Muscle of leg (tissue), 11 donors: ENCODE results near the gene UROC1. TPM values are rescaled to one million over a fixed set of nuclear protein-coding genes. Genes with fewer than 3 reads are reported as not detected.

Experiments
- DNase-seq: peaks from one replicate; pipeline ENCODE4 v3.0.0; 2013
- H3K27ac ChIP-seq: one replicate; pipeline ENCODE4 v1.5.1; 2013; ENCODE audit warnings: mild to moderate bottlenecking, low read length, control low read depth
- H3K27me3 ChIP-seq: one replicate; pipeline ENCODE4 v1.6.1; 2013; ENCODE audit warnings: low read length; ENCODE audit not compliant: control insufficient read depth, insufficient read depth
- H3K36me3 ChIP-seq: one replicate; pipeline ENCODE4 v1.6.1; 2013; ENCODE audit warnings: low read length; ENCODE audit not compliant: control insufficient read depth, insufficient read depth
- H3K4me1 ChIP-seq: one replicate; pipeline ENCODE4 v1.6.1; 2013; ENCODE audit warnings: low read length; ENCODE audit not compliant: control insufficient read depth, insufficient read depth
- H3K4me3 ChIP-seq: one replicate; pipeline ENCODE4 v1.5.1; 2013; ENCODE audit warnings: low read length, control low read depth
- H3K9me3 ChIP-seq: replicated peaks from 2 replicates; pipeline ENCODE4 v1.6.1; 2013; ENCODE audit warnings: low read depth, low read length; ENCODE audit not compliant: control insufficient read depth
- WGBS: methylation state at CpG from one replicate; pipeline ENCODE4 v1.1.5; 2013; ENCODE audit warnings: missing lambda C conversion rate; ENCODE audit not compliant: insufficient coverage; 5-methylcytosine and 5-hydroxymethylcytosine counted together
- polyA plus RNA-seq, 8 donors: library from polyadenylated mRNA; unstranded; fragments of 120-200 nt; gene quantifications; one replicate each; pipeline versions ENCODE4 v1.2.1 to v1.2.3, GENCODE V29; 2013; ENCODE audit warnings: inconsistent platforms in 1 of 8, low replicate concordance in 1 of 8; ENCODE audit not compliant: insufficient read length in 8 of 8, insufficient read depth in 1 of 8
- total RNA-seq: library from RNA; stranded (reverse); fragments of 120-200 nt; gene quantifications from one replicate; pipeline ENCODE4 v1.2.4, GENCODE V29; 2013

UROC1 gene
- total and polyA plus RNA-seq, 9 donors: 0.04 to 0.15 (median 0.09) TPM; not detected in 3

DNA sequence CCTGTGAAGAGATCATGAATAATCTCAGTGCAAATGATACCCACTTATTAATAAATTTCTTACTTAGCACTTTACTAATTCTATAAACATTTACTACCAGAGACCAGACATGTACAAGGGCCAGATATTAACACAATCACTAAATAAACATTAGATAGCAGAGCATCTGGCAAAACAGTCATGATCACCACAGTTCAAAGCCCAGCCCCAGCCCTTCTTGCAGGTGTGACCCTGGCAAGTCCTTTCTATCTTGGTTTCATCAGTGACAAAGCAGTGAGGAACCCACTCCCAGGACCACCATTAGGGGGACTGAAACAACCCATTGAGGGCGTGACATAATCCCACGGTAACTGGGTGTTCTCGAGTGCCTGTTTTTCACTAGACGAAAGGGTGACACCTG is 53.5 kb downstream of the UROC1 start:
- no peak overlapping the region for H3K27ac ChIP-seq
- H3K36me3 ChIP-seq: peaks cover 85% of the 10 kb centered on the region
- 80% methylated on average over 2 of the region's 4 CpGs for WGBS
- no peak for DNase-seq
- H3K4me1 ChIP-seq: peaks cover 29% of the 10 kb centered on the region
- no peaks in the 10 kb centered on the region for H3K27me3 ChIP-seq
- H3K9me3 ChIP-seq: no peaks in the 10 kb centered on the region
- no peak overlapping the region for H3K4me3 ChIP-seq

DNA sequence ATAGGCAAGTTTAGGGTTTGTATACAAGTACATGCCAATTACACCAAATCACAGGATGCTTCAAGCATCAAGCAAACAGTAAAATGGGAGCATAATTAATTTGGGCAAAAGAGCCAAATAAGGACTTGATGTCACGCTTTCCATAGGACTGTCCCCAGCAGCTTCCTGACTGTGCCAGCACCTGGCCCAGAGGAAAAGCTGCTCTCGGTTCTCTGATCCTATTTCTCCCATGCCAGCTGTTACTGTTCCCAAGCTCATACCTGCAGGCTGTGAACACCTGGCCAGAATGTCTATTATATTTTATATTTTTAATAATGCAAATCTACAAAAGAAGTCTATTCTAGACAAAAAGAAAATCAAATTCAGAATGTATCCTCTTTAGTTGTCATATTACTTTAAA is 54.1 kb downstream of the UROC1 start:
- Histone ChIP-seq H3K9me3 (no peaks in the 10 kb centered on the region), H3K27me3 (no peaks in the 10 kb centered on the region), H3K27ac (no peak overlapping the region), H3K4me3 (no peak overlapping the region), H3K36me3 (peaks cover 81% of the 10 kb centered on the region), H3K4me1 (peaks cover 29% of the 10 kb centered on the region)
- no peak for DNase-seq
- WGBS: 100% methylated on average over 1 of the region's 2 CpGs

DNA sequence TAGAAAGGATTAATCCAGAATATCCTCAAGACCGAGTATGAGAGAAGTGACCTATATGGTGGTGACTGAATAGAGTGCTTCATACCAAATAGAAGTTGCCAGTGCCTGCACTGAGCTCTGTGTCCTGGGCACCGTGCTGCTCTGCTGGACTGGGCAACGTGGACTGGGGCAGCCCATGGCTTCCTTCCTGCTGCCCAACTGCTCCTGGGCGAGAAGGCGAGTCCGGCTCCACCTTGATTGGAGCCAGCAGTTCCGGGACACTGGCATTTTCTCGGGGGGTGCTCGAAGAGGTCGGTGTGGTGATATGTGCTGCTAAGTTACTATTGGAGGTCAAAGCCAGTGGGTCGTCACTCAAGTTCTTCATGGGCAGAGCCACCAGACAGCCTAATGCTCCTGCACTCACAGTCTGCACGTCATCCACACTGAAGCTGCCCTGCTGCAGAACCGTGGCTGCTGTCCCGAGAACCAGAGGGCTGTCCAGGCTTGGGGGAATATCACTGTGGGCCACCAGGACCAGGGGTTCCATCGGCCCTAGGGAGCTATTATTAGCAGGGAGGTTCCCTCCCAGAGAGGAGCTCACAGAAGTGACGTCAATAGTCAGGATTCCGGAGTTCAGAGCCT is 56.0 kb downstream of the UROC1 start:
- H3K4me1 ChIP-seq: peaks cover 24% of the 10 kb centered on the region
- H3K9me3 ChIP-seq: no peaks in the 10 kb centered on the region
- no peak overlapping the region for H3K4me3 ChIP-seq
- H3K36me3 ChIP-seq: peaks cover 77% of the 10 kb centered on the region
- DNase-seq: no peak
- no peak overlapping the region for H3K27ac ChIP-seq
- 92% methylated on average over 15 of the region's 17 CpGs for WGBS
- H3K27me3 ChIP-seq: no peaks in the 10 kb centered on the region

DNA sequence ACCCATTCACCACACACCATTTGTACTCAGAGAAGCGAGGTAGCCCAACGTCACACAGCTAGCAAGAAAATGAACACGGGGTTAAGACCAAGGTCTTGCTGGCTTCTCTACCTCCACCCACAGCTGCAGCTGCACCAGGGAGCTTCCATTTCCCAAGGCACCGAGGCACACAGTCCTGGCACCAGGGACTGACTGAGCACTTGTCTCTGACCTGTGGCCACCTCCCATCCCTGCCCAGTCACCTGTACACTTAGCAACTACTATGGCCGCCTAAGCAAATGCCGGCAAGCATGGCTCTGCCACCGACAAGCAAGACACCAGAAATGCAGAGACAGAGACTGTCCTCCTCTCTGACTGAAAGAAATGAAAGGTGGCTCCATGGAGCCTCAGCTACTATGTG is 57.2 kb downstream of the UROC1 start:
- Histone ChIP-seq H3K4me3 (no peak overlapping the region), H3K36me3 (peaks cover 73% of the 10 kb centered on the region), H3K4me1 (peaks cover 17% of the 10 kb centered on the region), H3K27ac (no peak overlapping the region), H3K9me3 (no peaks in the 10 kb centered on the region), H3K27me3 (no peaks in the 10 kb centered on the region)
- no peak for DNase-seq
- WGBS: 93% methylated on average over 6 of the region's 7 CpGs

DNA sequence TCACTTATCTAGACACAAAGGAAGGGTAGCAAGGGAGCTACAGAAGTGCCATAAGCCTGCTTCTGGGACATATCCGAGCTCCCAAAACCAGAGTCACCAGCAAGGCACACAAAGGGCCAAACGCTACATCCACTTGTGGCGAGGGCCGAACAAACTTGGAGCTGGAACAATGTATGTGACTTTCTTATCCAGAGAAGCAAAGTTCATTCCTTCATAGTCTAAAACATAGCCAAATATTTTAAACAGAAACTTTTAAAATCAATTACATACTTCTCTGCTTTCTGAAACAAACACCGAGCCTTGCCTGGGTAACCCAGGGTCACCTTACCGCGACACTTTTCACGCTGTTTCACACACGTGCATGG is 57.8 kb downstream of the UROC1 start:
- 94% methylated on average over 9 of the region's 9 CpGs for WGBS
- Histone ChIP-seq H3K27me3 (no peaks in the 10 kb centered on the region), H3K4me3 (no peak overlapping the region), H3K27ac (no peak overlapping the region), H3K9me3 (no peaks in the 10 kb centered on the region), H3K36me3 (peaks cover 70% of the 10 kb centered on the region), H3K4me1 (peaks cover 11% of the 10 kb centered on the region)
- DNase-seq: no peak

DNA sequence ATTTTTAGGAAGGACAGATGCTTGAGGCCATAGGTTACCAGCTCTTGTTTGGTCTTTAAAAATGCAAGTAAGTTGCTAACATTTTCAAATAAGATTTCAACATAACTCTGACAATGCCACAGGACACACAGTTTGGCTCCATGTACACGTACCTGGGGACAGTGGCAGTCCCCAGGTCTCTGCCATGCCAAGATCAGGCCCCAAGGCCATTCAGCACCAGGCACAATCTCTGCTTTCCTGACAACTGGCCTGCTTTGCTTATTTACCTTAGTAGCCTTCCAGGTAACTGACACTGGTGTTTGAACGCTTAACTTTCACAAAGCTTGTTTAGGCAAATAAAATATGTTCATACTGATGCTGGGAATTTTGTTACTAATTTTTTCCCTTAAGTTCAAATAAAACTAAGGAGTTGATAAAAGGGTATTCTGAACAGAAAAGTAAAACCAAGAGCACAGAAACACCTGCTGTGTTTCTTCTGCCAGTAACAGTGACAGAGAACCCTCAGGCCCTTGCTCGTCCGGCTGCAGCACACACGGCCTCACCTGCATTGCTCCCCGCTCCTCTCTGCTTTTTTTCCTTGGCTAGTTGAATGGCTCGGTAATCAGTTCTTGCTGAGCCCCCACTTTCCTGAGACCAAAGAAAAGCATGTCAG is 58.3 kb downstream of the UROC1 start:
- H3K4me1 ChIP-seq: peaks cover 8% of the 10 kb centered on the region

DNA sequence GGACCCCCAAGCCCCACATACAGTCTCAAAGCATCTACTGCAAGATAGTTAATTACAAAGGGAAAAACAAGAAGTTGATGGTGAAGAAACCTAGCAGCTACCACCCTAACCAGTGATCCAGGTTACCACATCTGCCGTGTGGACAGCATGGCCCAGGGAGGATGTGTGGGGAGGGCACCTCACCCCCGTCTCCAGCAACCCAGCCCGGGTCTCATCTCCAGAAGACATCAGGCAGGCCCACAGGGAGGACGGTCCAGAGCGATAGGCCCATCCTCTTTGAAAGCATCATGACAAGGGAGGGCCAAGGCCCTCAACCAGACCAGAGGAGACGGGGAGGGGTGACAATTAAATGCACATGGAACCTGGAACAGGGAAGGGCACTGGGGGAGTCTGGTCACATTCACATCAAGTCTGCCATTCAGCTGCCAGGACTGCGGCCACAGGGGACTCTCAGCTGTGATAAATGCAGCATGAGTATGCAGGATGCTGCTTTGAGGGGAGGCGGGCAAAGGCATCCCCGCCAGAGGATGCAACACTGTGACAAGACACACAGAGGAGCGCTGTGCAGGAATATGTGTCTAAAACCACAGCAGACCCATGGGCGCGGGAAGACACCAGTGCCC is 60.7 kb downstream of the UROC1 start:
- H3K36me3 ChIP-seq: peaks cover 61% of the 10 kb centered on the region
- H3K4me3 ChIP-seq: no peak overlapping the region
- H3K4me1 ChIP-seq: no peaks in the 10 kb centered on the region
- DNase-seq: no peak
- WGBS: 83% methylated on average over 11 of the region's 12 CpGs
- no peaks in the 10 kb centered on the region for H3K9me3 ChIP-seq
- H3K27ac ChIP-seq: no peak overlapping the region
- H3K27me3 ChIP-seq: no peaks in the 10 kb centered on the region

More for the DNA sequence above, 58.3 kb downstream of the UROC1 start:
- 78% methylated on average over 6 of the region's 7 CpGs for WGBS
- Histone ChIP-seq H3K36me3 (peaks cover 68% of the 10 kb centered on the region), H3K27me3 (no peaks in the 10 kb centered on the region), H3K4me3 (no peak overlapping the region), H3K27ac (no peak overlapping the region), H3K9me3 (no peaks in the 10 kb centered on the region)
- DNase-seq: no peak

DNA sequence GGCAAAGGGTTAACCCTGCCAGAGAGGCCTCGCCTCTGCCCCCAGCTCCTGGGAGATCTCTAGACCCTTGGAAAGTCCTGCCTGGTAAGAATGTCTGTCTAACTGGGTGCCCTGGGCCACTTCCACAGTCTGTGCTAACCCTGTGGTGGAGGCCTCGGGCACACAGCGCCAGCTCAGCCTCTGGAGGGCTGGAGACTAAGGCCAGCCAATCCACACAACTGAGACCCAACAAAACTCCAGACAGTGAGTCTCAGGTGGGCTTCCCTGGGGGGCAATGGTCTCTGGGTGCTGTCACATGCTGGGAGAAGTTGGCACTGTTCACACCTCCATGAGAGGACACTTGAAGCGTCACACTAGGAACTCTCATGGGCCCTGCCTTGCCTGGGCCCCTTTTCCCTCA is 61.4 kb downstream of the UROC1 start:
- H3K27me3 ChIP-seq: no peaks in the 10 kb centered on the region
- DNase-seq: no peak
- WGBS: 36% methylated on average over 2 of the region's 4 CpGs
- H3K9me3 ChIP-seq: no peaks in the 10 kb centered on the region
- no peak overlapping the region for H3K27ac ChIP-seq
- H3K36me3 ChIP-seq: peaks cover 61% of the 10 kb centered on the region
- H3K4me3 ChIP-seq: no peak overlapping the region
- no peaks in the 10 kb centered on the region for H3K4me1 ChIP-seq

DNA sequence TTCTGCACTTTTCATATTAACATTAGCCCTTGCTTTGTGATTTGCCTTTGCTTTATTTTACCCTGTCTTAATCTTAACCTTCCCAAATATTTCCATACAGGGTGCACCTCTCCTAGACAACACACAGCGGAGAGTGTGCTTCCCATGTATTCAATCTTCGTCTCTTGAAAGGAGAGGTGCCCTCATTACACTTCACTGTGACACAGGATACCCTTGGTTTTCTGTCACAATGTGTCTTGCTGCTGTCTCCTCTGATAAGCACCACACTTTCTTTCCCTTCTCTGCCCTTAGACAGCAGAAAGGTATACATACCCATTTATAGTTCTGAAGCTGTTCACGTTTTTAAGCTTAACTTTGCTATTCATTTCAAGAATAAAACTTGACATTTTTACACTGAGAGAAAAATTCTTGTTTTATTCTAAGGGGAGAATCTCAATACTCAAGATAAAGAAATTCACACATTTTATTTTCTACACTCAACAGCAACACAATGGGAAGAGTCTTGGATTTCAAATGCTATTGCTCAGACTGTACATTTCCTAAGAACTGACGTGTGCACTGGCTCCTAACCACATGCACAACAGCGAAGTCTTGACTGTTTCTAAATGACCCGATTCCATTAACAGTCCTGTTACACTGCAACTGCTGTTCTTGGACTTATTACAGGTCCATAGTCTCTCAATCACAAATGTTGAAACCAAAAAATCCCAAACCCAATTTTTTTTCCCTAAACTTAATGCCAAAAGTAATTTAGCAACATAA is 63.0 kb downstream of the UROC1 start:
- Histone ChIP-seq H3K27ac (no peak overlapping the region), H3K27me3 (no peaks in the 10 kb centered on the region), H3K4me1 (no peaks in the 10 kb centered on the region), H3K4me3 (no peak overlapping the region), H3K36me3 (peaks cover 61% of the 10 kb centered on the region), H3K9me3 (no peaks in the 10 kb centered on the region)
- WGBS: 82% methylated on average over 5 of the region's 6 CpGs
- no peak for DNase-seq

DNA sequence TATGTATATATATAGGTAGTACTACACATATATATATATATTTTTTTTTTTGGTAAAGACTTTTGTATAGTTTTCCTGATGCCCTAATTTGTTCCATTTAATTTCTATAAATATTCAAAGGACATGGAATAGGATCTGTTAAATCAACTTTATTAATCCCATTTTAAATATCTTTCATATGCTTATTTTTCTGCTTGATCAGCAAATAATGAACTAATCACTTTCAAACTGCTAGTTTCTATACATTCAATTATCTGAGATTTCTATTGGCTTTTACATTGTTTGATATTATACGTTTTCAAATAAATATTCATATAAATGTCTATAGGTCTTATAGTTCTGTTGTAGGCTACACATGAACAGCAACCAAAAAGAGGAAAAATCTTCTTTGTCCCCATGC is 63.5 kb downstream of the UROC1 start:
- no peak overlapping the region for H3K27ac ChIP-seq
- WGBS: no CpG with 5 or more reads among the region's 1 CpG

More for the DNA sequence above, 63.5 kb downstream of the UROC1 start:
- Histone ChIP-seq H3K36me3 (peaks cover 60% of the 10 kb centered on the region), H3K27me3 (no peaks in the 10 kb centered on the region), H3K4me3 (no peak overlapping the region), H3K4me1 (no peaks in the 10 kb centered on the region), H3K9me3 (no peaks in the 10 kb centered on the region)
- no peak for DNase-seq
